22Rv1 (cell line): ENCODE data around the gene IQSEC1.

Experiments used
- CTCF ChIP-seq: fragments of 450-650 bp; IDR thresholded peaks from 2 replicates; pipeline ENCODE4 v1.5.1; 2017; ENCODE audit warnings: mild to moderate bottlenecking
- ZFX ChIP-seq: fragments of 450-650 bp; IDR thresholded peaks from 2 replicates; pipeline ENCODE4 v1.6.1; 2017; ENCODE audit warnings: antibody characterized with exemption, borderline replicate concordance

- TF ChIP-seq CTCF (no peak), ZFX (no peak)
These were observed 30.3 kb upstream of the IQSEC1 start for GRCh38 chr3:13103416-13104058.
